ENCODE data around the gene CCL19. TPM values are rescaled to one million over a fixed set of nuclear protein-coding genes. Genes with fewer than 3 reads are reported as not detected.

Gene CCL19
- total RNA-seq, 1 experiment from 2014 or later, result not detected

- TF ChIP-seq USF2 (CRISPR knock-in tag; IDR thresholded peaks at IDR 0.05) (no peak), MYBL2 (CRISPR knock-in tag; IDR thresholded peaks at IDR 0.05) (no peak), AFF4 (CRISPR knock-in tag; IDR thresholded peaks at IDR 0.05; ENCODE audit: borderline replicate concordance) (no peak), ZBTB21 (CRISPR knock-in tag; IDR thresholded peaks at IDR 0.05; ENCODE audit: borderline replicate concordance) (no peak), ZMAT4 (CRISPR knock-in tag; IDR thresholded peaks at IDR 0.05) (no peak), OVOL2 (CRISPR knock-in tag; IDR thresholded peaks at IDR 0.05; ENCODE audit: borderline replicate concordance) (no peak)
These were observed 16.1 kb upstream of the CCL19 start (continued) for GRCh38 chr9:34707130-34707529.

- ATAC-seq (peak; percentile 61), DNase-seq (ENCODE audit: low spot score) (peak; percentile 88)
- CTCF ChIA-PET, result interaction anchor here (0.5 to 4.3 kb wide), 95 partner anchors 9 to 902 kb away, joined by 3 to 122 read pairs (median 5); partner anchors contain the start of genes ATOSB, CCL19, CCL21 and CCL27
- Mint-ChIP-seq H3K27ac (no peak overlapping the region), H3K27me3 (ENCODE audit: low read depth) (peaks cover 43% of the 10 kb centered on the region), H3K4me1 (peaks cover 7% of the 10 kb centered on the region), H3K9me3 (no peaks in the 10 kb centered on the region), H3K4me3 (peak overlapping the region; percentile 63), H3K36me3 (no peaks in the 10 kb centered on the region)
- POLR2A ChIA-PET, result interaction anchor here (0.6 to 0.9 kb wide), 2 partner anchors 29 to 50 kb away, joined by 3 to 4 read pairs; partner anchors contain the start of gene IL11RA
- TF ChIP-seq CTCF (IDR thresholded peaks at IDR 0.05) (peak; percentile 83), EMX1 (CRISPR knock-in tag; IDR thresholded peaks at IDR 0.05) (no peak), ZNF232 (CRISPR knock-in tag; IDR thresholded peaks at IDR 0.05) (0 out of 2 replicates have a peak, but pooled peaks have one; percentile 40)
These were observed 11.0 kb upstream of the CCL19 start for GRCh38 chr9:34701769-34702736.

GRCh38 chr9:34701023-34701768, 10.1 kb upstream of the CCL19 start:
- ChIA-PET CTCF (interaction anchor here (0.5 to 4.3 kb wide), 47 partner anchors 12 to 715 kb away, joined by 3 to 122 read pairs (median 5); partner anchors contain the start of genes CCL19, CCL21, DNAJB5 and FANCG), POLR2A (interaction anchor here (1.3 kb wide), 1 partner anchor 25 kb away, joined by 3 read pairs; no protein-coding TSS in a partner anchor)
- H3K27me3 Mint-ChIP-seq (ENCODE audit: low read depth), result peaks cover 46% of the 10 kb centered on the region
- no peaks in the 10 kb centered on the region for H3K36me3 Mint-ChIP-seq
- H3K9me3 Mint-ChIP-seq, result no peaks in the 10 kb centered on the region
- ATAC-seq (peak; percentile 95), DNase-seq (ENCODE audit: low spot score) (peak; percentile 91)
- H3K27ac Mint-ChIP-seq, result no peak overlapping the region
- H3K4me3 Mint-ChIP-seq, result peak overlapping the region; percentile 68
- peaks cover 7% of the 10 kb centered on the region for H3K4me1 Mint-ChIP-seq
- TF ChIP-seq PREB (CRISPR knock-in tag; IDR thresholded peaks at IDR 0.05; ENCODE audit: borderline replicate concordance), result no peak
- TF ChIP-seq CTCF (IDR thresholded peaks at IDR 0.05), result peak; percentile 93
- TF ChIP-seq OVOL2 (CRISPR knock-in tag; IDR thresholded peaks at IDR 0.05; ENCODE audit: borderline replicate concordance), result no peak
- TF ChIP-seq SMAD3 (CRISPR knock-in tag; IDR thresholded peaks at IDR 0.05; ENCODE audit: borderline replicate concordance), result no peak
- TF ChIP-seq ARID4B (CRISPR knock-in tag; IDR thresholded peaks at IDR 0.05; ENCODE audit: borderline replicate concordance), result no peak

All from WTC11 (cell line).